SK-N-SH (cell line): Measurements from ENCODE around the gene GTPBP3. TPM values are rescaled to one million over a fixed set of nuclear protein-coding genes. Genes with fewer than 3 reads are reported as not detected.

Experiments used
- CTCF ChIA-PET: fragments of 300-600, 350-600 bp; formaldehyde crosslinking; extraction: SDS; loops from one replicate; lab custom pipeline; 2021; lab: Yijun Ruan, JAX
- POLR2A ChIA-PET: fragments of 350-600 bp; sonication (Branson Sonifier 250); formaldehyde crosslinking; extraction: SDS; loops from one replicate; lab custom pipeline; 2020; ENCODE audit warnings: antibody characterized with exemption, inconsistent platforms; lab: Yijun Ruan, JAX
- DNase-seq: peaks from one replicate; pipeline ENCODE4 v3.0.0; 2012
- H2AFZ ChIP-seq: fragments of 200-600 bp; sonication (generic); 2 replicates; pipeline ENCODE4 v1.8.1; 2016; ENCODE audit warnings: antibody characterized with exemption, mild to moderate bottlenecking, low read depth
- H3F3A ChIP-seq: fragments of 200-600 bp; sonication (generic); replicated peaks from 2 replicates; pipeline ENCODE3; 2016; ENCODE audit warnings: antibody characterized with exemption, mild to moderate bottlenecking; ENCODE audit not compliant: insufficient read depth
- H3K27ac ChIP-seq, 2 experiments: fragments of 200-500 bp in 1 of 2; fragments of 200-600 bp in 1 of 2; sonication (Bioruptor generic) in 1 of 2; sonication (generic), shearing (Covaris generic) in 1 of 2; 2 replicates each; pipeline versions ENCODE4 v1.5.1 to v1.6.1; 2014 to 2016; ENCODE audit warnings: low read depth in 2 of 2, inconsistent platforms in 1 of 2, low read length in 1 of 2, mild to moderate bottlenecking in 1 of 2, mixed read lengths in 1 of 2
- H3K27me3 ChIP-seq: fragments of 200-600 bp; sonication (generic), shearing (Covaris generic); 2 replicates; pipeline ENCODE4 v1.6.1; 2016; ENCODE audit warnings: mixed run types; ENCODE audit not compliant: insufficient read depth
- H3K36me3 ChIP-seq, 2 experiments: fragments of 200-500 bp in 1 of 2; fragments of 200-600 bp in 1 of 2; sonication (Bioruptor generic) in 1 of 2; sonication (generic) in 1 of 2; replicated peaks in 1 of 2; 2 replicates each; pipeline versions ENCODE3 to v1.5.1; 2014 to 2016; ENCODE audit warnings: low read length in 1 of 2, mild to moderate bottlenecking in 1 of 2; ENCODE audit not compliant: insufficient read depth in 2 of 2, control insufficient read depth in 1 of 2
- H3K4me1 ChIP-seq, 2 experiments: fragments of 200-500 bp in 1 of 2; fragments of 200-600 bp in 1 of 2; sonication (Bioruptor generic) in 1 of 2; sonication (generic), shearing (Covaris generic) in 1 of 2; 2 replicates each; pipeline versions ENCODE4 v1.5.1 to v1.6.1; 2014 to 2016; ENCODE audit warnings: low read depth in 1 of 2, low read length in 1 of 2, mixed run types in 1 of 2; ENCODE audit not compliant: insufficient read depth in 2 of 2, control insufficient read depth in 1 of 2
- H3K4me2 ChIP-seq: fragments of 200-600 bp; sonication (generic), shearing (Covaris generic); 2 replicates; pipeline ENCODE4 v1.6.1; 2017; ENCODE audit warnings: mixed run types
- H3K4me3 ChIP-seq, 2 experiments: fragments of 200-500 bp in 1 of 2; fragments of 200-600 bp in 1 of 2; sonication (Bioruptor generic) in 1 of 2; sonication (generic), shearing (Covaris generic) in 1 of 2; 2 replicates each; pipeline versions ENCODE4 v1.5.1 to v1.8.1; 2014 to 2016; ENCODE audit warnings: low read depth in 2 of 2, inconsistent platforms in 1 of 2, low read length in 1 of 2, mild to moderate bottlenecking in 1 of 2, mixed read lengths in 1 of 2, moderate library complexity in 1 of 2
- H3K79me2 ChIP-seq: fragments of 200-600 bp; sonication (generic); 2 replicates; pipeline ENCODE4 v1.8.1; 2017; ENCODE audit warnings: mild to moderate bottlenecking; ENCODE audit not compliant: insufficient read depth
- H3K9ac ChIP-seq: fragments of 200-600 bp; sonication (generic); 2 replicates; pipeline ENCODE4 v1.6.1; 2017; ENCODE audit warnings: mixed run types
- H3K9me2 ChIP-seq: fragments of 200-600 bp; sonication (generic); 2 replicates; pipeline ENCODE4 v1.6.1; 2017; ENCODE audit warnings: mixed run types
- H3K9me3 ChIP-seq: fragments of 200-600 bp; sonication (generic); 2 replicates; pipeline ENCODE4 v1.6.1; 2017; ENCODE audit warnings: mixed run types, mild to moderate bottlenecking, moderate library complexity
- H4K20me1 ChIP-seq: fragments of 200-600 bp; sonication (generic); 2 replicates; pipeline ENCODE4 v1.6.1; 2017; ENCODE audit warnings: mild to moderate bottlenecking, mixed run types; ENCODE audit not compliant: insufficient read depth
- CHD2 ChIP-seq: fragments of 150-350 bp; IDR thresholded peaks from 2 replicates; pipeline ENCODE4 v1.6.1; 2018; ENCODE audit warnings: low read length; ENCODE audit not compliant: partially characterized antibody
- FOXM1 ChIP-seq: IDR thresholded peaks from 2 replicates; pipeline ENCODE4 v1.4.0; 2012; ENCODE audit warnings: low read depth, mild to moderate bottlenecking
- IRF3 ChIP-seq: fragments of 150-350 bp; IDR thresholded peaks from 2 replicates; pipeline ENCODE4 v1.6.1; 2016; ENCODE audit warnings: mild to moderate bottlenecking, low read depth, low read length
- MAX ChIP-seq: IDR thresholded peaks from 2 replicates; pipeline ENCODE4 v1.4.0; 2012; ENCODE audit warnings: low read depth
- MEF2A ChIP-seq: IDR thresholded peaks from 2 replicates; pipeline ENCODE4 v1.4.0; 2012; ENCODE audit warnings: low read depth, borderline replicate concordance
- MXI1 ChIP-seq: IDR thresholded peaks from 2 replicates; pipeline ENCODE4 v1.6.1; 2012; ENCODE audit warnings: mild to moderate bottlenecking, low read depth, low read length, improper control_type of control experiment
- NRF1 ChIP-seq: IDR thresholded peaks from 2 replicates; pipeline ENCODE4 v1.6.1; 2012; ENCODE audit warnings: low read depth, mild to moderate bottlenecking, low read length
- PBX3 ChIP-seq: IDR thresholded peaks from 2 replicates; pipeline ENCODE4; 2012
- RAD21 ChIP-seq: IDR thresholded peaks from 2 replicates; pipeline ENCODE4 v1.6.1; 2012; ENCODE audit warnings: mild to moderate bottlenecking, low read length
- RCOR1 ChIP-seq: fragments of 150-350 bp; IDR thresholded peaks from 2 replicates; pipeline ENCODE4 v1.6.1; 2017; ENCODE audit warnings: antibody characterized with exemption, low read length
- RXRA ChIP-seq: IDR thresholded peaks from 2 replicates; pipeline ENCODE4 v1.4.0; 2012; ENCODE audit warnings: low read depth, mild to moderate bottlenecking, borderline replicate concordance
- SIN3A ChIP-seq: IDR thresholded peaks from 2 replicates; pipeline ENCODE4 v1.6.1; 2012; ENCODE audit warnings: low read depth, mild to moderate bottlenecking, low read length, moderate library complexity, borderline replicate concordance
- TCF12 ChIP-seq: IDR thresholded peaks from 2 replicates; pipeline ENCODE4 v1.4.0; 2012
- TEAD4 ChIP-seq: IDR thresholded peaks from 2 replicates; pipeline ENCODE4 v1.4.0; 2012; ENCODE audit warnings: mild to moderate bottlenecking, borderline replicate concordance; ENCODE audit not compliant: insufficient read depth
- USF1 ChIP-seq: IDR thresholded peaks from 2 replicates; pipeline ENCODE4 v1.4.0; 2012; ENCODE audit warnings: low read depth, borderline replicate concordance
- USF2 ChIP-seq: fragments of 150-350 bp; IDR thresholded peaks from 2 replicates; pipeline ENCODE4 v1.6.1; 2017; ENCODE audit warnings: antibody characterized with exemption, low read length, low read depth, borderline replicate concordance
- ZBTB33 ChIP-seq: IDR thresholded peaks from 2 replicates; pipeline ENCODE4 v1.4.0; 2012; ENCODE audit warnings: low read depth, borderline replicate concordance
- WGBS: methylation state at CpG from one replicate; pipeline ENCODE4 v1.1.6; 2017; ENCODE audit warnings: low lambda C conversion rate; 5-methylcytosine and 5-hydroxymethylcytosine counted together
- polyA plus RNA-seq, 3 experiments: library from polyadenylated mRNA; depleted of rRNA; stranded (reverse); fragments of >200 nt; gene quantifications; 2 replicates each; pipeline ENCODE4 v1.2.3, GENCODE V29; 2012

Gene GTPBP3
- polyA plus RNA-seq, 1 of the 3 experiments (the other 2 are of a cell fraction): 21.6 TPM

GRCh38 chr19:17378271-17378670, 40.9 kb downstream of the GTPBP3 start:
- ChIA-PET CTCF (interaction anchor here (0.8 kb wide), 2 partner anchors 8 to 31 kb away, joined by 3 read pairs; no protein-coding TSS in a partner anchor), POLR2A (interaction anchor here (0.7 kb wide), 1 partner anchor 8 kb away, joined by 3 read pairs; no protein-coding TSS in a partner anchor)
- H3K4me1 ChIP-seq: no peaks in the 10 kb centered on the region

More at GRCh38 chr19:17378271-17378670, 40.9 kb downstream of the GTPBP3 start:
- no peak for DNase-seq
- Histone ChIP-seq H3K9me2 (no peaks in the 10 kb centered on the region), H3K4me2 (no peak overlapping the region), H3K9me3 (no peaks in the 10 kb centered on the region), H3K4me3 (no peak overlapping the region), H3K27me3 (no peaks in the 10 kb centered on the region), H3K9ac (no peak overlapping the region), H3F3A (no peaks in the 10 kb centered on the region), H3K27ac (no peak overlapping the region), H2AFZ (no peak overlapping the region), H3K36me3 (no peaks in the 10 kb centered on the region), H4K20me1 (no peaks in the 10 kb centered on the region), H3K79me2 (no peaks in the 10 kb centered on the region)
- WGBS: 68% methylated on average over 9 of the region's 13 CpGs
- TF ChIP-seq RAD21: no peak
- TF ChIP-seq RXRA: no peak
- no peak for TF ChIP-seq CHD2
- no peak for TF ChIP-seq MEF2A
- no peak for TF ChIP-seq USF2
- TF ChIP-seq RCOR1: no peak
- no peak for TF ChIP-seq MXI1
- no peak for TF ChIP-seq PBX3
- TF ChIP-seq FOXM1: no peak
- TF ChIP-seq USF1: no peak
- no peak for TF ChIP-seq ZBTB33
- TF ChIP-seq TCF12: no peak
- TF ChIP-seq IRF3: no peak
- no peak for TF ChIP-seq MAX
- no peak for TF ChIP-seq NRF1
- TF ChIP-seq TEAD4: no peak
- no peak for TF ChIP-seq SIN3A
